Epithelial cell of umbilical artery (primary cell): ENCODE results near the gene ITK. TPM values are rescaled to one million over a fixed set of nuclear protein-coding genes. Genes with fewer than 3 reads are reported as not detected.

Experiments
- total RNA-seq: library from RNA; depleted of rRNA; stranded (reverse); fragments of >200 nt; gene quantifications from 2 replicates; pipeline ENCODE4 v1.2.3, GENCODE V29; 2014

ITK gene
- total RNA-seq = not detected in 2 replicates

DNA sequence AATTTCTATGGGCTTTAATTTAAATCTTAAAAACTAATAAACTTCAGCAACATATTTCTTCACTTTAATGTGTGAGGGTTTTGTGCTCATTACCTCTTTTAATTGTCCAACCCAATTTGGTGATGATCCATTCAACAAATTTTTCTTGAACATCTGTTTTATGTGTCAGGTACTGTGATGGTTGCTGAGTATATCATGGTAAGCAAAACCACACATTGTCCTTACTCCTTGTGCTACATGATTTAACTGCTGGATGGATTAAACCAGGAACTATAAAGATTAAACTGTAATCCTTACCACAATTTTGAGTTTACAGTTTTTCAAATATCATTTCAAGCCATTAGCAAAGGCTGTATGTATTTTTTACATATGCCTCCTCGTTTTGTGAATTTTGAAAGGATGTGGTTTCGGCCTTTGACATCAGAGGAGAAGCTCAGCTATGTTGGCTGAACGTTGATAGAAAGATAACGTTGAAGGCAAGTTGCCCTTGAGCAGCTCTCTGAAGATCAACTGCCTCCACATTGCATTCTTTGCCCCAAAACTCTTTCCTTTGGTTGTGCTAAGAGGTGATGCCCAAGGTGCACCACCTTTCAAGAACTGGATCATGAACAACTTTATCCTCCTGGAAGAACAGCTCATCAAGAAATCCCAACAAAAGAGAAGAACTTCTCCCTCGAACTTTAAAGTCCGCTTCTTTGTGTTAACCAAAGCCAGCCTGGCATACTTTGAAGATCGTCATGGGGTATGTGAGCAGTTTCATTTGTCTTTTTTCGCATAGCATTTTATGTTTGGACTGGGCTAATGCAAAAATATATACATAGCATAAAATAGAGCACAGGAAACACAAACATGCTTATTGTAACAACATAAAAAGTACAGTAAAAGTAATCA is at the start of gene ITK:
Gene ITK (plus strand): TSS at position 467 of the 891 bp plus-strand sequence. CDS start 138 bp downstream, at position 605.

DNA sequence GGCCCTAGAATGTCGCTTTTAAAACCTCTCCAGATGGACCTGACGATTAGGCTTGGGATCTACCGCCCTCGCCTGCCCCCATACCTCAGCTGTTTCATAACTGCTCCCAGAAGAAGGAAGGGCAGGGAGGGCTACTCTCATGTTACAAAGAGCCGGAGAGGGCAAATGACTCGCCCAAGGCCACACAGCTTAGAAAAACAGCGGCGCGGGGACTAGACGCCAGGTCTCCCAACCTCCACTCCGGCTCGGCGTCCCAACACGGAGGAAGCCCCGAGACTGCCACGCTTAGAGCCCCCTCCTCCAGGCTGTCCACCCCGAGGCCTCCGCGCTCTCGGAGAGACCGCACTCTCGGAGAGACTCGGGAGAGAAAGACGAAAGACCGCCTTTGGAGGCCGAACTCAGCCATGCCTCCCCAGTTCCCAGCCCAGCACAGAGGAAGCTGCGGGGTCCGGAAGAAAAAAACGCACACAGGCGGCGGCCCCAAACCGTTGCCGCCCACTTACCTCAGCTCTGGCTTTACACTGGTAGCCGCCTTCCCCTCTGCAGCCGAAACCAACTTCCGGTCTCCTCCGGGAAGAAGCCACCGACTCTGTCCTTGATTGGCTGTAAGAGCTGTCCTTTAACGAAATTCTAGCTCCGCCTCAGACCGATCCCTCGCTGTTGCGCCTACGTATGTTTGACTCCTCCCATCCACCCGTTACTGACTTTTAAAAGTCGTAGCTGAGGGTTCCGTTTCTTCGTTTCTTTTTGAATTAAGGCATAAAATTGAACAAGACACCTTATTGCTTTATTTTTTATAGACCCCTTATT is 38.1 kb upstream of the ITK start, which contains the start of gene MED7:
Gene MED7 (minus strand): TSS at position 549 of the 810 bp plus-strand sequence. CDS start 3,434 bp downstream, outside the sequence.

DNA sequence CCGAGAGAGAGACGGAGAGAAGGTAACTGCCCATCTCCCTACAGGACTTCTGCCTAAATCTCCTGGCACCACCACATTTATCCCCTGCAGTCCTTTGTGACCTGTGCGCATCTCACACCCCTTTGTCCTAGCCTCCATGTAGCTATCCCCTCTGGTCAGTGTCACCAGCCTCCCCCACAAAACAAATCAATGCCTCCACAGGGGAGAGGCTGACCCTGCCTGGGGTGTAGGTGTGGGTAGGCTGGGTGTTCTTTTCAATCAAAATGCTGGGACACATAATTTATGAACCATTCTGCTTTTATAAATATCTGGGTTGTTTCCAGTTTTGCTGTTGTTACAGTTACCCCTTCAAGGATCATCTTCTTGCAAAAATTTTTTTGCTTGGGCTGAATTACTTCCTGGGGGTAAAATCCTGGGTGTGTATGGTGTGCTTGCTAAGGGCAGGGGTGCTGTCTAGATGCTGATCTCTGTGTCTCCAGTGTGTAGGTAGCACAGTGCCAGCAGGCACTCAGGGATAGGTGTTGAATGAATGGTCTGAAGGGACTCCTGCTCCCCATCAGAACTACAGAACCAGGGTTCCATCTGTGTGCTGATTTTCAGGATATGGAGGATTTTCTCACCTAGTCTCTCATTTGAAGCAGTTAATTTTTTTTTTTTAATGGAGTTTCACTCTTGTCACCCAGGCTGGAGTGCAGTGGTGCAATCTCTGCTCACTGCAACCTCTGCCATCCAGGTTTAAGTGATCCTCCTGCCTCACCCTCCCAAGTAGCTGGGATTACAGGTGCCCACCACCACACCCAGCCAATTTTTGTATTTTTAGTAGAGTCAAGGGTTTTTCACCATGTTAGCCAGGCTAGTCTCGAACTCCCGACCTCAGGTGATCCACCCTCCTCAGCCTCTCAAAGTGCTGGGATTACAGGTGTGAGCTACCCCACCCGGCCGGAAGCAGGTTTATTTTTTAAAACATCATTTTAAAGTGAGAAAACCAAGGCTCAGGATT is 14.1 kb upstream of the ITK start, which contains the start of gene GARIN3:
Gene GARIN3 (minus strand): TSS at position 51 of the 1,000 bp plus-strand sequence. CDS start 96 bp downstream, outside the sequence.

DNA sequence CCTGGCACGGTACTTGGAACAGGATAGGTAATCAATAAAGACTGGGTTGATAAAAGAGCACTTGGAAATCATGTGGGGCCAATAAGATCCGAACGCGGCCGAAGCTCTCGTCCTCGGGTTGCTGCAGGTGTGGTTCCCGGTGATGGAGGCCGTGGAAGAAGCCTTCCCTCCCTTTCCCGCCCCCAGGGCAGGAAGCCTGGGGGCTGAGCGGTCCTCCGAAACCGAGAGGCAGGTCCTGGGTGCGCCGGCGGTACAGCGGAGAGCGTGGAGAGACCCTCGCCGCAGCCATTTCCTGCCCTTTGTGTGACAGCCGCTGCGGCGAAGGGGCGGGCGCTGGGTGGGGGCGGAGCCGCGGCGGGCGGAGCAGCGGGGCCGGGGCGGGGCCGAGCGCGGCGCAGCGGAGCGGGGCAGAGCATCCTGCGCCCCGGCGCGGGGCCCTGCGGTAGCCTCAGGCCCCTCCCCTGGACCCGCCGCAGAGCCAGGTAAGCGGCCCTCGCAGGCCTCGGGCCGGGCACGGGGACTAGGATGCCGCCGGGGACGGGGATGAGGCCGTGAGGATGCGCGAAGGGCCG is 85.2 kb downstream of the ITK start, which contains the start of gene CYFIP2:
Gene CYFIP2 (plus strand): TSS at position 410 of the 572 bp plus-strand sequence. CDS start 19,239 bp downstream, outside the sequence.

Other genes with a start within 250 kb of the ITK start
- not detected in 2 replicates for gene TIMD4, start 217.6 kb upstream of the ITK start, total RNA-seq
- not detected in 2 replicates for gene HAVCR1, start 121.7 kb upstream of the ITK start, total RNA-seq
- gene HAVCR2, start 71.8 kb upstream of the ITK start, total RNA-seq = 0.15 TPM in 1 of 2 replicates, not detected in the other
- 7.5 and 8.2 TPM in 2 replicates for gene MED7, start 38.0 kb upstream of the ITK start, total RNA-seq
- gene GARIN3, start 14.6 kb upstream of the ITK start, total RNA-seq = not detected in 2 replicates
- 13.5 and 14.0 TPM in 2 replicates for gene CYFIP2, start 85.3 kb downstream of the ITK start, total RNA-seq